ENCODE measurements around the gene ITGAE. TPM values are rescaled to one million over a fixed set of nuclear protein-coding genes. Genes with fewer than 3 reads are reported as not detected.

Gene ITGAE
- total RNA-seq, 1 donor from 2014 or later = 15.8 TPM

- H3K27ac ChIP-seq = no peak overlapping the region
- no peaks in the 10 kb centered on the region for H3K9me3 ChIP-seq
- H3K27me3 ChIP-seq = no peaks in the 10 kb centered on the region
- H3K36me3 ChIP-seq = peaks cover 30 to 53% of the 10 kb centered on the region in 2 donors
- intact Hi-C loops (cut with DNase I) = no loop called here
- no peak for DNase-seq (ENCODE audit: low spot score in 2 of 2)
- TF ChIP-seq, protein P1, sequence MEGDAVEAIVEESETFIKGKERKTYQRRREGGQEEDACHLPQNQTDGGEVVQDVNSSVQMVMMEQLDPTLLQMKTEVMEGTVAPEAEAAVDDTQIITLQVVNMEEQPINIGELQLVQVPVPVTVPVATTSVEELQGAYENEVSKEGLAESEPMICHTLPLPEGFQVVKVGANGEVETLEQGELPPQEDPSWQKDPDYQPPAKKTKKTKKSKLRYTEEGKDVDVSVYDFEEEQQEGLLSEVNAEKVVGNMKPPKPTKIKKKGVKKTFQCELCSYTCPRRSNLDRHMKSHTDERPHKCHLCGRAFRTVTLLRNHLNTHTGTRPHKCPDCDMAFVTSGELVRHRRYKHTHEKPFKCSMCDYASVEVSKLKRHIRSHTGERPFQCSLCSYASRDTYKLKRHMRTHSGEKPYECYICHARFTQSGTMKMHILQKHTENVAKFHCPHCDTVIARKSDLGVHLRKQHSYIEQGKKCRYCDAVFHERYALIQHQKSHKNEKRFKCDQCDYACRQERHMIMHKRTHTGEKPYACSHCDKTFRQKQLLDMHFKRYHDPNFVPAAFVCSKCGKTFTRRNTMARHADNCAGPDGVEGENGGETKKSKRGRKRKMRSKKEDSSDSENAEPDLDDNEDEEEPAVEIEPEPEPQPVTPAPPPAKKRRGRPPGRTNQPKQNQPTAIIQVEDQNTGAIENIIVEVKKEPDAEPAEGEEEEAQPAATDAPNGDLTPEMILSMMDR (IDR thresholded peaks at IDR 0.05) = no peak
- H3K4me1 ChIP-seq = peaks cover 4 to 6% of the 10 kb centered on the region in 2 donors
- H3K4me3 ChIP-seq = no peak overlapping the region
These were observed 81.7 kb downstream of the ITGAE start for GRCh38 chr17:3719265-3719664.

- Histone ChIP-seq H3K9me3 (no peaks in the 10 kb centered on the region), H3K27ac (no peak overlapping the region), H3K4me3 (no peak overlapping the region), H3K27me3 (no peaks in the 10 kb centered on the region), H3K36me3 (peaks cover 30 to 54% of the 10 kb centered on the region in 2 donors), H3K4me1 (peaks cover 0 to 4% of the 10 kb centered on the region in 2 donors)
- TF ChIP-seq, protein P1 (IDR thresholded peaks at IDR 0.05) = no peak
- DNase-seq (ENCODE audit: low spot score in 2 of 2) = no peak
- intact Hi-C loops (cut with DNase I) = no loop called here
These were observed 82.8 kb downstream of the ITGAE start for GRCh38 chr17:3718201-3718600.

DNA sequence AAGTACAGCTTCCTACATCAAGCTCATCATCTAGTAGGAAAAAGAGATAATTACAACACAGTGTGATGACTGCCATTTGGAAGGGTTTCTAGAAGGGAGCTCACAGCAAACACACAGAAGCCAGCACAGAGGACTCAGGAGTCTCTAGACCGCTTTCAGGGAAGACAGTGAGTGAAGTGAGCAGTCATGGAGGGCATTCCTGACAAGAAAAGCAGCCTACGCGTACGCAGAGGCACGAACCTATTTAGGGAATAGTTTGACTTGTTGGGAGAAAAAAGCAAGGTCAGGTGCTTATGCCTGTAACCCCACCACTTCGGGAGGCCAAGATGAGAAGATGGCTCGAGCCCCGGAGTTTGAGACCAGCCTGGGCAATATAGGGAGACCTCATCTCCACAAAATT is 85.7 kb downstream of the ITGAE start:
- intact Hi-C loops (cut with DNase I) = no loop called here
- peaks cover 38 to 59% of the 10 kb centered on the region in 2 donors for H3K36me3 ChIP-seq
- no peaks in the 10 kb centered on the region for H3K4me1 ChIP-seq
- no peaks in the 10 kb centered on the region for H3K9me3 ChIP-seq
- H3K4me3 ChIP-seq = no peak overlapping the region
- no peak overlapping the region for H3K27ac ChIP-seq
- no peak for DNase-seq (ENCODE audit: low spot score in 2 of 2)
- H3K27me3 ChIP-seq = no peaks in the 10 kb centered on the region
- TF ChIP-seq, protein P1 (IDR thresholded peaks at IDR 0.05) = no peak

- intact Hi-C loops (cut with DNase I) = no loop called here
- Histone ChIP-seq H3K27ac (no peak overlapping the region), H3K4me1 (no peaks in the 10 kb centered on the region), H3K9me3 (no peaks in the 10 kb centered on the region), H3K4me3 (no peak overlapping the region), H3K27me3 (no peaks in the 10 kb centered on the region), H3K36me3 (peaks cover 38 to 39% of the 10 kb centered on the region in 2 donors)
- DNase-seq (ENCODE audit: low spot score in 2 of 2) = no peak
- TF ChIP-seq, protein P1 (IDR thresholded peaks at IDR 0.05) = no peak
These were observed 88.1 kb downstream of the ITGAE start for GRCh38 chr17:3712811-3713463.

DNA sequence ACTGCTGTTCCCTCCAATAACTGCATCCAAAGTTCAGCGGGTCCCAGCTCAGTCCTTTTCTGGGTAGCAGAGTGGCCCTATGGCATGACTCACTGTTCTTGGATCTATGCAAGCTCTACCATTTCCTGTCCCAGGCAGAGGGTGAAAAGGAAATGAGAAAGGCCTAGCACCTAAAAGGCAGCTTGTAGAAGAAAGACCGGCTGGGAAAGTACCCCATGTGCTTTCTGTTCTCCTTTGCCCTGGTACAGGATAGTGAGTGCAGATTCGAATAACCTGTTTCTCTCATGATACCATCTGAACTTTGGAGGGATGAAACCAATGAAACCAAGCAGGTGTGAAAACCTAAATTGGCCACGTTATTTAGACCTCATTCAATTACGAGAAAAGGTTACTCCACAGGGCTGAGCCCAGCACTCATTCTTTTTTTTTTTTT is 90.0 kb downstream of the ITGAE start:
- no peak overlapping the region for H3K4me3 ChIP-seq
- TF ChIP-seq, protein P1 (IDR thresholded peaks at IDR 0.05) = no peak
- H3K27me3 ChIP-seq = no peaks in the 10 kb centered on the region
- no peaks in the 10 kb centered on the region for H3K9me3 ChIP-seq
- no peak overlapping the region for H3K27ac ChIP-seq
- intact Hi-C loops (cut with DNase I) = no loop called here
- DNase-seq (ENCODE audit: low spot score in 2 of 2) = no peak
- peaks cover 20 to 25% of the 10 kb centered on the region in 2 donors for H3K36me3 ChIP-seq
- no peaks in the 10 kb centered on the region for H3K4me1 ChIP-seq
